Neural crest cell (in vitro differentiated cells): ENCODE data around the gene SEPTIN7. TPM values are rescaled to one million over a fixed set of nuclear protein-coding genes. Genes with fewer than 3 reads are reported as not detected.

Experiments
- DNase-seq: peaks from one replicate; pipeline ENCODE4 v3.0.0; 2021; ENCODE audit warnings: low read depth, mixed read lengths, low spot score
- H3K27ac Mint-ChIP-seq: one replicate; pipeline ENCODE4 v1.8.0; 2021; ENCODE audit warnings: mild to moderate bottlenecking, mixed read lengths; ENCODE audit not compliant: unreplicated experiment
- H3K27me3 Mint-ChIP-seq: 2 replicates; pipeline ENCODE4 v1.8.0; 2021; ENCODE audit warnings: low read depth, mild to moderate bottlenecking, mixed read lengths
- H3K36me3 Mint-ChIP-seq: 2 replicates; pipeline ENCODE4 v1.8.0; 2021; ENCODE audit warnings: low read depth, mild to moderate bottlenecking, mixed read lengths
- H3K4me1 Mint-ChIP-seq: 2 replicates; pipeline ENCODE4 v1.8.0; 2021; ENCODE audit warnings: mixed read lengths
- H3K4me3 Mint-ChIP-seq: one replicate; pipeline ENCODE4 v1.8.0; 2021; ENCODE audit warnings: mild to moderate bottlenecking, mixed read lengths
- H3K9me3 Mint-ChIP-seq: 2 replicates; pipeline ENCODE4 v1.8.0; 2021; ENCODE audit warnings: mixed read lengths
- CTCF ChIP-seq: fragments of 200-600 bp; sonication (generic); conservative IDR thresholded peaks from 2 replicates; pipeline ENCODE4 v1.5.0; 2021; ENCODE audit warnings: antibody characterized with exemption, mild to moderate bottlenecking
- total RNA-seq: library from RNA; stranded (reverse); gene quantifications from 2 replicates; pipeline ENCODE4 v1.2.1, GENCODE V29; 2021

Gene SEPTIN7
- total RNA-seq, 1 donor from 2014 or later: 210 TPM

- H3K4me3 Mint-ChIP-seq: no peak overlapping the region
- DNase-seq: no peak
- H3K27ac Mint-ChIP-seq: no peak overlapping the region
- no peaks in the 10 kb centered on the region for H3K27me3 Mint-ChIP-seq
- TF ChIP-seq CTCF: no peak
- no peaks in the 10 kb centered on the region for H3K4me1 Mint-ChIP-seq
- peaks cover 4% of the 10 kb centered on the region for H3K9me3 Mint-ChIP-seq
- H3K36me3 Mint-ChIP-seq: no peaks in the 10 kb centered on the region
Observed at GRCh38 chr7:35768346-35768745, 32.5 kb upstream of the SEPTIN7 start.

- no peak for DNase-seq
- Mint-ChIP-seq H3K27ac (no peak overlapping the region), H3K9me3 (peaks cover 4% of the 10 kb centered on the region), H3K27me3 (no peaks in the 10 kb centered on the region), H3K4me3 (no peak overlapping the region), H3K36me3 (no peaks in the 10 kb centered on the region), H3K4me1 (no peaks in the 10 kb centered on the region)
- TF ChIP-seq CTCF: no peak
Observed at GRCh38 chr7:35771776-35772175, 29.1 kb upstream of the SEPTIN7 start.

GRCh38 chr7:35773994-35774393 is 26.9 kb upstream of the SEPTIN7 start:
- TF ChIP-seq CTCF: no peak
- Mint-ChIP-seq H3K27ac (no peak overlapping the region), H3K4me3 (no peak overlapping the region), H3K9me3 (no peaks in the 10 kb centered on the region), H3K27me3 (no peaks in the 10 kb centered on the region), H3K4me1 (no peaks in the 10 kb centered on the region), H3K36me3 (no peaks in the 10 kb centered on the region)
- DNase-seq: no peak

DNA sequence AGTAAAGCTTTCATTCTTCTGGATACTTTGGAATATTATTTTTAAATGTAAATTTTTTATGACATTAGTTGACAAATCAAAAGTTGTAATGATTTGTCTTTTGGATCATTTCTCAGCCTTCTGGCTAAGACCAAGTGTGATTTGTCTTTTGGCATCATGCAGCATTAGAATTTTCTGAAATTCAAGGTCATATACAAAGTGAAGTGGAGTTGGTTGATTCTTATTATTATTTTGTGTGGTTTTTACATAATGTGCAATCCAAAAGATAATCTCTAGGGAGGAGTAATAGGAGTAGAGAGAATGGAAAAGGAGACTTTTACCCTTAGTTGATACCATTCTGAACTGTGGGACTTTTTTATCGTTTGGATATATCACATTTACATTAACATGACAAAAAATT is 24.2 kb upstream of the SEPTIN7 start:
- Mint-ChIP-seq H3K36me3 (no peaks in the 10 kb centered on the region), H3K9me3 (no peaks in the 10 kb centered on the region), H3K4me1 (no peaks in the 10 kb centered on the region), H3K27me3 (no peaks in the 10 kb centered on the region), H3K27ac (no peak overlapping the region), H3K4me3 (no peak overlapping the region)
- no peak for TF ChIP-seq CTCF
- no peak for DNase-seq

DNA sequence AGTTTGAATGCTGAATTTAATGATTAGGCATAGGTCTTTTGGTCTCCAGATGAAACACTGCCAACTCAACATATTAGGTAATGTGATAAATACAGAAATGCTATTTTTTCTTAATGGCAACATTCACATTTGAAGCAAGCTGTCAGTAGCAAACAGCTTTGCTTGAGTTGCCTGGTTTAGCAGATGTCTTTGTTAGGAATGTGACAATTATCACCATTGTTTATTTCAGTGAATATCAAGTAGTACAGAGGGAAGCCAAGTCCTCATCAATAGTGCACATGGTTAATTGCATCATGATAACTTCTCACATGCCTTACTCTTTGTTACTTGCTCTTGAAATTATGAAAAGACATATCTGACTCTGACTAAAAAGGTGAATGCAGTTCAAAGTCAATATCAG is 23.7 kb upstream of the SEPTIN7 start:
- DNase-seq: no peak
- Mint-ChIP-seq H3K4me3 (no peak overlapping the region), H3K9me3 (no peaks in the 10 kb centered on the region), H3K36me3 (no peaks in the 10 kb centered on the region), H3K27me3 (no peaks in the 10 kb centered on the region), H3K27ac (no peak overlapping the region), H3K4me1 (no peaks in the 10 kb centered on the region)
- TF ChIP-seq CTCF: no peak

DNA sequence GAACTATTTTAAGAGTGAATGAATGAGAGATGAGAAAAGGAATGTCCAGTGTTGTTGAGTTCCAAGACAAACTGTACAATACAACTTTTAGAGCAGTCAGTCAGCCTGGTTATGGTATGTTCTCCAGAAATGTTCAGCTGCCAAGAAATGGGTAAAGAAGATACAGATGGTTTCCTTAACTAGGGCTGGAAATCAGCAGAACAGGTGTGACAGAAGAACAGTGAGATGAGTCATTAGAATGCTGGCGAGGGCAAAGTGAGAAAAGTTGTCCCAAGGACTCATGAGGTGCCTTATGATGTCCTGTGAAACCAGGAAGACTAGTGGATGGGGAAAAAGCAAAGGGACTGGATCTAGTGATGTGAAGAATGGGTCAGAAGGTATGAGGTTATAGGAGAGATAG is 20.8 kb upstream of the SEPTIN7 start:
- Mint-ChIP-seq H3K9me3 (no peaks in the 10 kb centered on the region), H3K36me3 (no peaks in the 10 kb centered on the region)

More for the DNA sequence above, 20.8 kb upstream of the SEPTIN7 start:
- Mint-ChIP-seq H3K27ac (no peak overlapping the region), H3K4me1 (peaks cover 7% of the 10 kb centered on the region), H3K4me3 (no peak overlapping the region), H3K27me3 (no peaks in the 10 kb centered on the region)
- no peak for TF ChIP-seq CTCF
- DNase-seq: no peak
